Thoracic aorta (tissue), 2 donors: ENCODE results near the gene RPH3AL. TPM values are rescaled to one million over a fixed set of nuclear protein-coding genes. Genes with fewer than 3 reads are reported as not detected.
A peak's percentile ranks its signal among the peaks of the same experiment; 100 is the strongest.

Experiments
- ATAC-seq: fragments of 150-250 bp; one replicate; pipeline ENCODE4 v1.8.0; 2017; ENCODE audit warnings: low read depth; ENCODE audit not compliant: insufficient number of reproducible peaks, low FRiP score
- DNase-seq: peaks from one replicate; pipeline ENCODE4 v3.0.0-alpha.2; 2020; ENCODE audit warnings: low spot score
- H3K27ac ChIP-seq, 2 donors: fragments of 200-600 bp; sonication (generic); 1 replicate in 1 of 2; 2 replicates in 1 of 2; pipeline ENCODE4 v1.5.1; 2016; ENCODE audit warnings: mild to moderate bottlenecking in 2 of 2, moderate library complexity in 2 of 2
- H3K27me3 ChIP-seq: fragments of 200-600 bp; sonication (generic); replicated peaks from 2 replicates; pipeline ENCODE4 v1.6.0; 2016; ENCODE audit warnings: mild to moderate bottlenecking; ENCODE audit not compliant: insufficient read depth
- H3K36me3 ChIP-seq: fragments of 200-600 bp; sonication (generic); one replicate; pipeline ENCODE4 v1.5.1; 2016
- H3K4me1 ChIP-seq, 2 donors: fragments of 200-600 bp; sonication (generic); 1 replicate in 1 of 2; 2 replicates in 1 of 2; pipeline versions ENCODE4 v1.5.1 to v1.6.0; 2016; ENCODE audit warnings: low read depth in 2 of 2, mild to moderate bottlenecking in 1 of 2; ENCODE audit not compliant: control insufficient read depth in 1 of 2
- H3K4me3 ChIP-seq: fragments of 200-600 bp; sonication (generic); 2 replicates; pipeline ENCODE4 v1.5.1; 2016; ENCODE audit warnings: mild to moderate bottlenecking
- H3K9me3 ChIP-seq: fragments of 200-600 bp; sonication (generic); 2 replicates; pipeline ENCODE4 v1.5.1; 2016
- total RNA-seq, 2 donors: library from RNA; depleted of rRNA; stranded (reverse); fragments of >200 nt; gene quantifications; one replicate each; pipeline versions ENCODE4 v1.1.0 to v1.2.3, GENCODE V29; 2016
- TF ChIP-seq, protein P1 (sequence below): fragments of 200-600 bp; sonication (generic); IDR thresholded peaks from one replicate; pipeline ENCODE4 v1.5.1; 2019; ENCODE audit warnings: antibody characterized with exemption

RPH3AL gene
- total RNA-seq, 2 donors from 2014 or later: 6.5 to 33.1 TPM

DNA sequence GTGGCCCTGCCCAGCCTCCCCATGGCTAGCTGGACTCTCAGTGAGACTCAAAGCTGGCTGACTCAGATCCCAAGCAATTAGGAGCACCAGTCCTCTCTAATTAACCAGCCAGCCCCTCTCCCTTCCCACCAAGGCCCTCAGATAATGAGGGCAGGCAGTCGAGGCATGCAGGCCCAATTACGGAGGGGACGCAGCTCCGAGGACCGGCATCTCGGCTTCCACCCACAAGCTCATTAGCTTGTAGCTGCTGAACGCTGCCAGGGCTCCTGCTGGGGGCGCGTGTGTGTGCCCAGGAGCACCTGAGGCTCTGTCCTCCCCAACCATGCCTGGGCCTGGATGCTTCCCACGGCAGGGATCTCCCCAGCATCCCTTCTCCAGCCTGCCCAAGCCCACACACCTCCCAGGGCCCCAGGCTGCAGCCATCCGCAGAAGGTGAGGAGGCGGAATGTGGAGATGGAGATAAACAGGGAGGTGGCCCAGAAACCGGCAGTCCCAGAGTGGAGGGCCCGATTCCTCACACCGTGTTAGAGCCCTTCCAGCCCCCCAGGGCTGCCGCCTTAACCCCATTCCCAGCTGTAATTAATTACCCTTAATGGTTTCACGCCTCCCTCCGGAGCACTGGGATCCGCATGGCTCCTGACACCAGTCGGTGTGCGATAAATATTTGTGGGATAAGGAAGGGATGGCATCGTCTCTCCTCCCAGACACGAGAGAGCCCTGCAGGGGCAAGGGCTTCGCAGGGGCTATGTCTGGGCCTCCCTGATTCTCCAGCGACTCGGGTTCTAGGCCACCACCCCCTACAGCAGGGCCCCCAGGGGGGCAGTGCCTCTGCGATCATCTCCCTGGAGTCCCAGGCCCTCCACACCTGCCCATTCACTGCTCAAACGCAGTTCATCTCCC, 42.2 kb downstream of the RPH3AL start:
- Histone ChIP-seq H3K4me3 (no peak overlapping the region), H3K9me3 (no peaks in the 10 kb centered on the region), H3K4me1 (no peaks in the 10 kb centered on the region), H3K27ac (no peak overlapping the region), H3K27me3 (no peaks in the 10 kb centered on the region), H3K36me3 (no peaks in the 10 kb centered on the region)
- no peak for ATAC-seq
- TF ChIP-seq, protein P1, sequence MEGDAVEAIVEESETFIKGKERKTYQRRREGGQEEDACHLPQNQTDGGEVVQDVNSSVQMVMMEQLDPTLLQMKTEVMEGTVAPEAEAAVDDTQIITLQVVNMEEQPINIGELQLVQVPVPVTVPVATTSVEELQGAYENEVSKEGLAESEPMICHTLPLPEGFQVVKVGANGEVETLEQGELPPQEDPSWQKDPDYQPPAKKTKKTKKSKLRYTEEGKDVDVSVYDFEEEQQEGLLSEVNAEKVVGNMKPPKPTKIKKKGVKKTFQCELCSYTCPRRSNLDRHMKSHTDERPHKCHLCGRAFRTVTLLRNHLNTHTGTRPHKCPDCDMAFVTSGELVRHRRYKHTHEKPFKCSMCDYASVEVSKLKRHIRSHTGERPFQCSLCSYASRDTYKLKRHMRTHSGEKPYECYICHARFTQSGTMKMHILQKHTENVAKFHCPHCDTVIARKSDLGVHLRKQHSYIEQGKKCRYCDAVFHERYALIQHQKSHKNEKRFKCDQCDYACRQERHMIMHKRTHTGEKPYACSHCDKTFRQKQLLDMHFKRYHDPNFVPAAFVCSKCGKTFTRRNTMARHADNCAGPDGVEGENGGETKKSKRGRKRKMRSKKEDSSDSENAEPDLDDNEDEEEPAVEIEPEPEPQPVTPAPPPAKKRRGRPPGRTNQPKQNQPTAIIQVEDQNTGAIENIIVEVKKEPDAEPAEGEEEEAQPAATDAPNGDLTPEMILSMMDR: no peak
- DNase-seq: no peak

DNA sequence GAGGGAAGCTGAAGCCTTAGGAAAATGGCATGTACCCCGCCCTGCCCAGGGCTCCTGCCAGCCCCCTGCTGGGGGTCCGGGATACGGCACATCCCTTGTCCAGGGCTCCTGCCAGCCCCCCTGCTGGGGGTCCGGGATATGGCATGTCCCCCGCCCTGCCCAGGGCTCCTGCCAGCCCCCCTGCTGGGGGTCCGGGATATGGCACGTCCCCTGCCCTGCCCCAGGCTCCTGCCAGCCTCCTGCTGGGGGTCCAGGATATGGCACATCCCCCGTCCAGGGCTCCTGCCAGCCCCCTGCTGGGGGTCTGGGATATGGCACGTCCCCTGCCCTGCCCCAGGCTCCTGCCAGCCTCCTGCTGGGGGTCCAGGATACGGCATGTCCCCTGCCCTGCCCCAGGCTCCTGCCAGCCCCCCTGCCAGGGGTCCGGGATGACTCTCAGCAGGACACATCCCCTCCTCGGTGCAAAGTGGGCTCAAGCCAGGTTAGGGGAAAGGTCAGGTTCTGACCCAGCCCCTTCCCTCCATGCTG, 43.2 kb downstream of the RPH3AL start:
- no peaks in the 10 kb centered on the region for H3K9me3 ChIP-seq
- H3K36me3 ChIP-seq: no peaks in the 10 kb centered on the region
- H3K27me3 ChIP-seq: no peaks in the 10 kb centered on the region
- DNase-seq (no peak), ATAC-seq (no peak)
- H3K27ac ChIP-seq: no peak overlapping the region
- TF ChIP-seq, protein P1: peak; percentile 48
- H3K4me1 ChIP-seq: no peaks in the 10 kb centered on the region
- H3K4me3 ChIP-seq: no peak overlapping the region

DNA sequence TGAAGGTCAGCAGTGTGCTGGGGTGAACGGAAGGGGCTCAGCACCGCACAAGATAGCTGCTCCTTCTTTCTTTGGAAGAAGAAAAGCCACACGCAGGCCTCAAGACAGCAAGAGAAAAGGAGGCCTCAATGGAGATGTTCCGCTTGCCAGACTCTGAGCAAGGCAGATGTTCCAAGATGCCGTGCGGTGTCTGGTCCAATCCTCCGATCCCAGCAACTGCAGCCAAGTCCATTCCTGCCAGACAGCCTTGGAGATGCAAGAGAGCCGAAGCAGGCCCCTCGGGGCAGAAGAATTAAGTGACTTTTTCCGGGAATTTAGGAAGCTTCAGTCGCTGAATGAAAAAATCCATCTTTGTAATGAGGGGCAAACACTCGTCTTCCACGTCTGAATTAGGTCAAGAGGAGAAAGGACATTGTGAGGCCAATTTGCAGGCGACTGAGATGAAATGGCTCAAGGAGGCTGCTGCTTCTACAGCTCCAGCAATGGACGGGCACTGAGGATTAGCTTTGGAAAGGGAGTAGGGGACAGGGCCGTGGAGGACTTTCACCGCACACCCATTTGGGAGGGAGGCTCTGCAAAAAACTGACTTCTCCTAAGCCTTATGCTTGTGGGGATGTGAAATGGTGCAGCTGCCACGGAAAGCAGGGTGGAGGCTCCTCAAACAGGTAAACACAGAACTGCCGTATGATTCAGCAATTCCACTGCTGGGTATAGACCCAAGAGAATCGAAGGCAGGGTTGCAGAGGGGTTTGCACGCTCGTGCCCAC, 44.7 kb downstream of the RPH3AL start:
- Histone ChIP-seq H3K4me1 (no peaks in the 10 kb centered on the region), H3K9me3 (no peaks in the 10 kb centered on the region), H3K4me3 (no peak overlapping the region), H3K27ac (no peak overlapping the region), H3K27me3 (no peaks in the 10 kb centered on the region), H3K36me3 (no peaks in the 10 kb centered on the region)
- TF ChIP-seq, protein P1: no peak
- ATAC-seq: no peak
- DNase-seq: no peak

DNA sequence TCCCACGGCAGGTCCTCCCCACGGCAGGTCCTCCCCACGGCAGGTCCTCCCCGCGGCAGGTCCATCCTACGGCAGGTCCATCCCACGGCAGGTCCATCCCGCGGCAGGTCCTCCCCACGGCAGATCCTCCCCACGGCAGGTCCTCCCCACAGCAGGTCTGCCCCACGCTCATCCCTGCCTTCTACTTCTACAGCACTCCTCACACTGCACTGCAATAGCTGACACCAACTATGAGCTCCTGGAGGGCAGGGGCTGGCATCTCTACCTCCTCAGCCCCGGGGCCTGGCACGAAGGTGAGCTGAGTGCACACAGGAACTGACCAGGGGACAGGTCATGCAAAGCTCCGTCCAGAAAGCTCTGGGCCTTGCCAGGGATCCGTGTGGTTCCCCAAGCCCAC, 45.3 kb downstream of the RPH3AL start:
- ATAC-seq: no peak
- TF ChIP-seq, protein P1: no peak
- peaks cover 0 to under 1% of the 10 kb centered on the region in 2 donors for H3K4me1 ChIP-seq
- H3K27me3 ChIP-seq: no peaks in the 10 kb centered on the region
- H3K4me3 ChIP-seq: no peak overlapping the region
- H3K36me3 ChIP-seq: no peaks in the 10 kb centered on the region
- no peak overlapping the region for H3K27ac ChIP-seq
- no peak for DNase-seq
- no peaks in the 10 kb centered on the region for H3K9me3 ChIP-seq
